ENCODE results near the gene ODAD2.
"Not testable (repeated sequence)": the region's sequence is repeated elsewhere in the genome, so short reads cannot be mapped to it uniquely, and the experiment has no call there.

ODAD2 gene

DNA sequence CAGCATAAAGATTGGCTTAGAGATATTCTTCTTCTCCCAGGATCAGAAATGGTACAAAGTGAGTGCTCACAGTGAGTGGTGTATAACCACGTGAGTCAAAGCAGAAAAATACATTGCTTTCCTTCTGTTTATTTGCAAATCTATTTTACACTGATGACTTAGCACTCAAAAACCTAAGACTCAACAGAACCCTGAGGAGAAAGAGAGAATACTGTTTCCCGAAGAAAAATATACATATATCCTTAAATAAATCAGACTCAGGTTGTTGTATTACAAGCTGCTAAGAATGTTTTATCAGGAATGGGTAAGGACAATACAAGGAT is 48.7 kb downstream of the ODAD2 start:
- Histone ChIP-seq H3K9me3 (ENCODE audit: control insufficient read depth, insufficient read depth, low read length) (no peaks in the 10 kb centered on the region), H3K4me1 (ENCODE audit: control insufficient read depth, insufficient read depth, low read length) (peaks cover 3% of the 10 kb centered on the region), H3K27me3 (ENCODE audit: control insufficient read depth, insufficient read depth, low read length) (no peaks in the 10 kb centered on the region), H3K36me3 (ENCODE audit: control insufficient read depth, insufficient read depth, low read length) (no peaks in the 10 kb centered on the region), H3K9ac (ENCODE audit: low read depth, low read length) (no peak overlapping the region), H3K4me3 (ENCODE audit: low read depth, low read length) (no peak overlapping the region)

DNA sequence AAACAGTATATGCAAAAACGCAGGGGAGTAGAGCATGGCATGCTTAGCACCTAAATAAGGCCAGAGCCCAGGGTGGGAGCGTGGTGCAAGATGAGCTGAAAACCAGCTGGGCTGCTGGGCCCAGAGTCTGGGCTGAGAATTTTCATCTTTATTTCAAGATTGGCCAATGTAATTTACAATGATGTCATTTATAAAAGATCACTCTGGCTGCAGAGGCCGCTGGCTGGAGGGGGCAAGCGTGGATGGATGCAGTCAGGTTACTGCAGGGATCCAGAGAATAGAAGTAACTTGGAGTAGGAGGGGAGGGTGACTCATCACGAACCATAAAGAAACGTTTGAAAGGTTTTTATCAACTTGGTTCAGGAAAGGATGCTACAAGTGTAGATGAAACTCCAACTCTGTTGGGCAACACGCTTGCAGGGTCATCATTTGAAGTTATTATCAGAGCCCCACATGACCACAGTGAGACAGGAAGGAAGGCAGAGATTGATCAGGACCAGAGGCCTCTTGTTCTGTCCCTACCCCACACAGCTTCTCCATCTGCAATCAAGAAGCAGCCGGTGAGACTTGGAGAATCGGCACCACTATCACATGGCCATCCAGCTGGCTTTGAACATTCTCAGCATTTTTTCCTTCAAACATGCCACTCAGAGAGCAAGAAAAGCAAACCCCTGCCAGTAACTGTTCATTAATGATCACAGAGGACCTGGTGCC is 49.2 kb downstream of the ODAD2 start:
- no peaks in the 10 kb centered on the region for H3K36me3 ChIP-seq (ENCODE audit: control insufficient read depth, insufficient read depth, low read length)

DNA sequence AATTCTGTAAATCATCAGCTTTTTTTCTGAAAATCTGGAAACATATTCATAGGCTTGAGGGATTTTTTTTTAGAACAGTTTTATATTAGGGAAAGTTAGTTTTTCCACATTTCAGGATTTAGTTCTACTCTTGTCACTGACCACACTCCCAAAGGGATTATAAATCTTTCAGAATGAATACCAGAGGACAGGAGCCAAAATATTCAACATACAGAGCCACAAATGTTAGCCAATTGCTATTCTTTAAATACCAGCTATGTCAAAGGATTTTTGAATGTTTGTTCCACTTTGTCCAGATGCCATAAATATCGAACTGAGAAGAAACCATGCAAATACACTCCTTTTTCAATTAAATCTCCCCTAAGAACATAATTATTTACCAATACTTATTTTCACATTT is 50.7 kb downstream of the ODAD2 start:
- H3K9me3 ChIP-seq (ENCODE audit: control insufficient read depth, insufficient read depth, low read length) = no peaks in the 10 kb centered on the region
- peaks cover 3% of the 10 kb centered on the region for H3K4me1 ChIP-seq (ENCODE audit: control insufficient read depth, insufficient read depth, low read length)
- H3K9ac ChIP-seq (ENCODE audit: low read depth, low read length) = no peak overlapping the region
- H3K4me3 ChIP-seq (ENCODE audit: low read depth, low read length) = no peak overlapping the region
- H3K36me3 ChIP-seq (ENCODE audit: control insufficient read depth, insufficient read depth, low read length) = no peaks in the 10 kb centered on the region
- no peaks in the 10 kb centered on the region for H3K27me3 ChIP-seq (ENCODE audit: control insufficient read depth, insufficient read depth, low read length)

More for the DNA sequence above, 49.2 kb downstream of the ODAD2 start:
- no peaks in the 10 kb centered on the region for H3K27me3 ChIP-seq (ENCODE audit: control insufficient read depth, insufficient read depth, low read length)
- peaks cover 3% of the 10 kb centered on the region for H3K4me1 ChIP-seq (ENCODE audit: control insufficient read depth, insufficient read depth, low read length)
- H3K9me3 ChIP-seq (ENCODE audit: control insufficient read depth, insufficient read depth, low read length) = no peaks in the 10 kb centered on the region
- no peak overlapping the region for H3K4me3 ChIP-seq (ENCODE audit: low read depth, low read length)
- H3K9ac ChIP-seq (ENCODE audit: low read depth, low read length) = no peak overlapping the region

- no peak overlapping the region for H3K4me3 ChIP-seq (ENCODE audit: low read depth, low read length)
- peaks cover 3% of the 10 kb centered on the region for H3K4me1 ChIP-seq (ENCODE audit: control insufficient read depth, insufficient read depth, low read length)
- no peaks in the 10 kb centered on the region for H3K36me3 ChIP-seq (ENCODE audit: control insufficient read depth, insufficient read depth, low read length)
- H3K9me3 ChIP-seq (ENCODE audit: control insufficient read depth, insufficient read depth, low read length) = no peaks in the 10 kb centered on the region
- H3K9ac ChIP-seq (ENCODE audit: low read depth, low read length) = no peak overlapping the region
- H3K27me3 ChIP-seq (ENCODE audit: control insufficient read depth, insufficient read depth, low read length) = no peaks in the 10 kb centered on the region
These were observed 51.3 kb downstream of the ODAD2 start for GRCh38 chr10:27947540-27947939.

GRCh38 chr10:27944005-27944404 is 54.9 kb downstream of the ODAD2 start:
- Histone ChIP-seq H3K9me3 (ENCODE audit: control insufficient read depth, insufficient read depth, low read length) (no peaks in the 10 kb centered on the region), H3K27me3 (ENCODE audit: control insufficient read depth, insufficient read depth, low read length) (no peaks in the 10 kb centered on the region), H3K4me3 (ENCODE audit: low read depth, low read length) (no peak overlapping the region), H3K4me1 (ENCODE audit: control insufficient read depth, insufficient read depth, low read length) (peaks cover under 1% of the 10 kb centered on the region), H3K36me3 (ENCODE audit: control insufficient read depth, insufficient read depth, low read length) (no peaks in the 10 kb centered on the region), H3K9ac (ENCODE audit: low read depth, low read length) (no peak overlapping the region)

- Histone ChIP-seq H3K9ac (ENCODE audit: low read depth, low read length) (no peak overlapping the region), H3K4me1 (ENCODE audit: control insufficient read depth, insufficient read depth, low read length) (peaks cover 8% of the 10 kb centered on the region), H3K36me3 (ENCODE audit: control insufficient read depth, insufficient read depth, low read length) (no peaks in the 10 kb centered on the region), H3K9me3 (ENCODE audit: control insufficient read depth, insufficient read depth, low read length) (no peaks in the 10 kb centered on the region), H3K27me3 (ENCODE audit: control insufficient read depth, insufficient read depth, low read length) (no peaks in the 10 kb centered on the region), H3K4me3 (ENCODE audit: low read depth, low read length) (no peak overlapping the region)
These were observed 84.0 kb downstream of the ODAD2 start for GRCh38 chr10:27914888-27915287.

GRCh38 chr10:27912231-27912630 is 86.6 kb downstream of the ODAD2 start:
- Histone ChIP-seq H3K9me3 (ENCODE audit: control insufficient read depth, insufficient read depth, low read length) (no peaks in the 10 kb centered on the region), H3K4me1 (ENCODE audit: control insufficient read depth, insufficient read depth, low read length) (peaks cover 8% of the 10 kb centered on the region), H3K9ac (ENCODE audit: low read depth, low read length) (no peak overlapping the region), H3K4me3 (ENCODE audit: low read depth, low read length) (no peak overlapping the region), H3K27me3 (ENCODE audit: control insufficient read depth, insufficient read depth, low read length) (no peaks in the 10 kb centered on the region), H3K36me3 (ENCODE audit: control insufficient read depth, insufficient read depth, low read length) (no peaks in the 10 kb centered on the region)

GRCh38 chr10:27911539-27911938 is 87.3 kb downstream of the ODAD2 start:
- H3K9me3 ChIP-seq (ENCODE audit: control insufficient read depth, insufficient read depth, low read length) = no peaks in the 10 kb centered on the region
- no peaks in the 10 kb centered on the region for H3K27me3 ChIP-seq (ENCODE audit: control insufficient read depth, insufficient read depth, low read length)
- no peak overlapping the region for H3K4me3 ChIP-seq (ENCODE audit: low read depth, low read length)
- H3K36me3 ChIP-seq (ENCODE audit: control insufficient read depth, insufficient read depth, low read length) = no peaks in the 10 kb centered on the region
- H3K9ac ChIP-seq (ENCODE audit: low read depth, low read length) = no peak overlapping the region
- peaks cover 8% of the 10 kb centered on the region for H3K4me1 ChIP-seq (ENCODE audit: control insufficient read depth, insufficient read depth, low read length)

- Histone ChIP-seq H3K36me3 (ENCODE audit: control insufficient read depth, insufficient read depth, low read length) (no peaks in the 10 kb centered on the region), H3K27me3 (ENCODE audit: control insufficient read depth, insufficient read depth, low read length) (no peaks in the 10 kb centered on the region), H3K4me1 (ENCODE audit: control insufficient read depth, insufficient read depth, low read length) (peaks cover 8% of the 10 kb centered on the region), H3K9ac (ENCODE audit: low read depth, low read length) (no peak overlapping the region), H3K4me3 (ENCODE audit: low read depth, low read length) (no peak overlapping the region), H3K9me3 (ENCODE audit: control insufficient read depth, insufficient read depth, low read length) (no peaks in the 10 kb centered on the region)
These were observed 87.9 kb downstream of the ODAD2 start for GRCh38 chr10:27911011-27911410.

- Histone ChIP-seq H3K4me3 (ENCODE audit: low read depth, low read length) (no peak overlapping the region), H3K4me1 (ENCODE audit: control insufficient read depth, insufficient read depth, low read length) (peaks cover 8% of the 10 kb centered on the region), H3K9me3 (ENCODE audit: control insufficient read depth, insufficient read depth, low read length) (no peaks in the 10 kb centered on the region)
These were observed 90.6 kb downstream of the ODAD2 start for GRCh38 chr10:27908231-27908630.

DNA sequence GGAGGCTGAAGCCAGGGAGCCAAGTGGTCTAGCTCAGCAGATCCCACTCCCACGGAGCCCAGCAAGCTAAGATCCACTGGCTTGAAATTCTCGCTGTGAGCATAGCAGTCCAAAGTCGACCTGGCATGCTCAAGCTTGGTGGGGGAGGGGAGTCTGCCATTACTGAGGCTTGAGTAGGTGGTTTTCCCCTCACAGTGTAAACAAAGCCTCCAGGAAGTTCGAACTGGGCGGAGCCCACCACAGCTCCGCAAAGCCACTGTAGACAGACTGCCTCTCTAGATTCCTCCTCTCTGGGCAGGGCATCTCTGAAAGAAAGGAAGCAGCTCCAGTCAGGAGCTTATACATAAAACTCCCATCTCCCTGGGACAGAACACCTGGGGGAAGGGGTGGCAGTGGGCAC is 99.4 kb downstream of the ODAD2 start:
- H3K36me3 ChIP-seq (ENCODE audit: control insufficient read depth, insufficient read depth, low read length); H3K27me3 ChIP-seq (ENCODE audit: control insufficient read depth, insufficient read depth, low read length); H3K9me3 ChIP-seq (ENCODE audit: control insufficient read depth, insufficient read depth, low read length); H3K4me1 ChIP-seq (ENCODE audit: control insufficient read depth, insufficient read depth, low read length); H3K9ac ChIP-seq (ENCODE audit: low read depth, low read length); H3K4me3 ChIP-seq (ENCODE audit: low read depth, low read length): not testable (repeated sequence)

More at GRCh38 chr10:27908231-27908630, 90.6 kb downstream of the ODAD2 start:
- Histone ChIP-seq H3K36me3 (ENCODE audit: control insufficient read depth, insufficient read depth, low read length) (no peaks in the 10 kb centered on the region), H3K27me3 (ENCODE audit: control insufficient read depth, insufficient read depth, low read length) (no peaks in the 10 kb centered on the region), H3K9ac (ENCODE audit: low read depth, low read length) (no peak overlapping the region)

GRCh38 chr10:27899058-27899457 is 99.8 kb downstream of the ODAD2 start:
- Histone ChIP-seq H3K4me1 (ENCODE audit: control insufficient read depth, insufficient read depth, low read length) (no peaks in the 10 kb centered on the region), H3K36me3 (ENCODE audit: control insufficient read depth, insufficient read depth, low read length) (no peaks in the 10 kb centered on the region), H3K4me3 (ENCODE audit: low read depth, low read length) (no peak overlapping the region), H3K27me3 (ENCODE audit: control insufficient read depth, insufficient read depth, low read length) (no peaks in the 10 kb centered on the region), H3K9ac (ENCODE audit: low read depth, low read length) (no peak overlapping the region), H3K9me3 (ENCODE audit: control insufficient read depth, insufficient read depth, low read length) (no peaks in the 10 kb centered on the region)
